Measurements from ENCODE around the gene GAN.

The GAN gene, protein sequence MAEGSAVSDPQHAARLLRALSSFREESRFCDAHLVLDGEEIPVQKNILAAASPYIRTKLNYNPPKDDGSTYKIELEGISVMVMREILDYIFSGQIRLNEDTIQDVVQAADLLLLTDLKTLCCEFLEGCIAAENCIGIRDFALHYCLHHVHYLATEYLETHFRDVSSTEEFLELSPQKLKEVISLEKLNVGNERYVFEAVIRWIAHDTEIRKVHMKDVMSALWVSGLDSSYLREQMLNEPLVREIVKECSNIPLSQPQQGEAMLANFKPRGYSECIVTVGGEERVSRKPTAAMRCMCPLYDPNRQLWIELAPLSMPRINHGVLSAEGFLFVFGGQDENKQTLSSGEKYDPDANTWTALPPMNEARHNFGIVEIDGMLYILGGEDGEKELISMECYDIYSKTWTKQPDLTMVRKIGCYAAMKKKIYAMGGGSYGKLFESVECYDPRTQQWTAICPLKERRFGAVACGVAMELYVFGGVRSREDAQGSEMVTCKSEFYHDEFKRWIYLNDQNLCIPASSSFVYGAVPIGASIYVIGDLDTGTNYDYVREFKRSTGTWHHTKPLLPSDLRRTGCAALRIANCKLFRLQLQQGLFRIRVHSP

DNA sequence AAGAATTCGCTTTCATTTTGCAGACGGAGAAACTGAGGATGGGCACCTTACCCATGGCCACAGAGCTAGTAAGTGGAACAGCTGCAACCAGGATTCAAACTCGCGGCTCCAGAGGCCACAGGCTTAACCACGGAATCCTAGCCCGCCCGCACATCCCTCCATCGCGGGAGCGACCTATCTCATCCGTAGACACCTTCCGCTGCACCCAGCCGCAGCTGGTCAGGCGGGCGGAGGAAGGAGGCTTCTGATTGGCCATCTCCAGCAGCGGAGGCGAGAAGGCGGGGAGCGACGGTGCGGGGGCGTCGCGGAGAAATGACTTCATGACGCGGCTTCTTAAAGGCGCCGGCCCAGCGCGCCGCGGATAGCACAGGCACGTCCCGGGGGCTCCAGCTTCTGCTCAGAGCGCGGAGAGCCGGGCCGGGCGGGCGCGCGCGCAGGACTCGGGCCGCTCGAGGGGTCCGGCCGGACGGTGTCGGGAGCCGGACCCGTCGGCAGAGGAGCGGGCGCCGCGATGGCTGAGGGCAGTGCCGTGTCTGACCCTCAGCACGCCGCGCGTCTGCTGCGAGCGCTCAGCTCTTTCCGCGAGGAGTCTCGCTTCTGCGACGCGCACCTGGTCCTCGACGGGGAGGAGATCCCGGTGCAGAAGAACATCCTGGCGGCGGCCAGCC lies at the start of gene GAN:
TSS of gene GAN (plus strand) at position 360 of the 668 bp plus-strand sequence. CDS start at position 512, 152 bp downstream.
- peak; percentile 83 for DNase-seq

DNA sequence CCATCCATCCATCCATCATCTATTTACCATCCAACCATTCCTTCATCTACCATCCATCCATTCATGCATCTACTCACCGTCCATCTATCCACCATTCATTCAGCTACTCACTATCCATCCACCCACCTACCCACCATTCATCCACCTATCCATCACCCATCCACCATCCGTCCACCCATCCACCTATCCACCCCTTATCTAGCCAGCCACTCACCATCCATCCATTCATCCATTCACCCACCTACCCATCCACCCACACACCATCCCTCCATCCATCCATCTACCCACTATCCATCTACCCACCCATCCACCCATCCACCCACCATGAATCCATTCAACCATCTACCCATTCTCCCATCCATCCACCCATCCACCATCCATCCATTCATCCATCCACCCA lies 49.7 kb upstream of the GAN start:
- DNase-seq: no peak

DNA sequence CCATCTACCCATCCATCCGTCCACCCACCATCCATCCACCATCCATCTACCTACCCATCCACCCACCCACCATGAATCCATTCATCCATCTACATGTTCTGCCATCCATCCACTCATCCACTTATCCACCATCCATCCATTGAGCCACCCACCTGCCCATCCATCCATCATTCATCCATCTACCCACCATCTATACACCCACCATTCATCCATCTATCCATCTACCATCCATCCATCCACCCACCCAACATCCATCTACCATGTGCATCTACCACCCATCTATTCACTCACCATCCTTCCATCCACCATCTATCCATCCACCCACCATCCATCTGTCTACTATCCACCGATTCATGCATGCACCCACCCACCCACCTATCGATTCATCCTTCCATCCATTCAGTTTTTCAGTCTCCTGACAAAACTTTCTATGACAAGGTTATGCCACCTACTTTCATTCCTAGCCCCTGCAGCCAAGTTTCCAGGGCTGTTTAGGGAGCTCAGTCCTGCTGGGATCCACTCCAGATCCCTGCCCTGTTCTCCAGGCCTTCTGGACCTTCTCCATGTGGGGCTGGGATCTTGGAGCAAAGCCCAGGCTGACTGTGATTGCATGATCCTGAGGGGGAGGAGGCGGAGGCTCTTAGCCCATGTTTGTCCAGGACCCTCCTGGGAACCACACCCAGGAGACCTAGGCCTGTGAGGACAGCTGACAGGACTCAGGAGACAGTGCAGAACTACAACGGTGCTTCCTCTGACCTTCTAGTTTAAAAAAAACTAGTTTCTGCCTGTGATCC lies 48.9 kb upstream of the GAN start:
- DNase-seq: no peak

DNA sequence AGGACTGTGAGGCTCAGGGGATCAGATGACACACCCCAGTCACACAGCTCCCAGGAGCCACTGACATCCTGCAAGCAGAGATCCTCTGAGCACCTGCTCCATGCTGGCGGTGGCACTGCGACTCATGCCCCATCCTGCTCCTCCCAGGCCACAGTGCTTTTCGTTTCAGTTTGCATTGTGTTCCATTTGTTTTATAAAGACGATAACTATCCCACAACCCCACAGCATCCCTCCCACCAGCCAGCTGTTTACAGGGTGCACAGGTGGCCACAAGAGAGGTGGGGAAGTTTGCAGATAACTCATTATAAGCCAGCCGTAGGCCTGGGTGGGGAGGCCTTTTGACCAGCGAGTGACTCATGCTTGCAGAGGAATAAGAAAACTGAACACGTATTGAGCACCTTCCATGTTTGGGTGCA lies 48.1 kb upstream of the GAN start:
- no peak for DNase-seq

DNA sequence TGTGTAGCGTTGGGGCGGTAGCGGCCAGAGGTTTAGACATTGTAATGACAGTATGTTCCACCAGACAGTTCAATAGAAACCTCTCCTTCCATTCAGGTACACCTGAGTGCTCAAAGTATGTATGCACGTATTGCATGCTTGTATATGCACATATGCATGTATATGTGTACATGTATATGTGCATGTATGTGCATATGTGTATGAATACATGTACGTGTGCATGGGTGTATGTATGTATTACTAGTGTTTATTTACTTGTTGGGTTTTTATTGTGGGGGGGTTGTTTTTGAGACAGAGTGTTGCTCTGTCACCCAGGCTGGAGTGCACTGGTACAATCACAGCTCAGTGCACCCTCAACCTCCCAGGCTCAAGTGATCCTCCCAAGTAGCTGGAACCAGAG lies 46.3 kb upstream of the GAN start:
- DNase-seq: no peak

DNA sequence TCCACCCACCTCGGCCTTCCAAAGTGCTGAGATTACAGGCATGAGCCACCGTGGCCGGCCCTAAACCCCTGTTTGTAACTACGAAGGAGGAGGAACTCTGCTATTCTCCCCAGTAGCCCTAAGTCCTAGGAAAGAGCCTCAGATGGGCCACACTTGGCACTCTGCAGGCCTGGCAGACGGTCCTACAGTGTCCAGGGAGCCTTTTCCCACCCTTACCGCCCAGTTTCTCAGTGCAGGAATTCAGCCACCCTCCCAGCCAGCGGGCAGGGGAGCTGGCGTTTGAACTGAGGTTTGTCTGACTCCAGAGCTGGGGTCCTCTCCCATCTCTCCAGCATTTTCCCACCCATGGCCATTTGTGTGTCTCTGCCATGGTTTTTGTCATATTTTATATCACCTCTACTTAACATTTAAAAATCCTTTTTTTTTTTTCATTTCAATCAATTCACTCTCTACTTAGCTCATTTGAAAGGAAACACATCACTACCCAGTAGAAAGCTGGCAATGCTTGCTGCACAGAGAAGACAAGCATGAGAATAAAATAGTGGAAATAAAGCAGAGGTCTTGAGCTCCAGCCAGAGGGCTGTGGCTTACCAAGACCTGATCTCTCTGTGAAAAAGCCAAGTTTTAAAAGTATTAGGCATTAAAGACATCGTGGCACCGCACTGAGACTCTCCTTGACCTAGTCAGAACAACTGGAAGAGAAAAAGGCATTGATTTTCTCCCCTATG lies 41.4 kb upstream of the GAN start:
- DNase-seq: no peak

DNA sequence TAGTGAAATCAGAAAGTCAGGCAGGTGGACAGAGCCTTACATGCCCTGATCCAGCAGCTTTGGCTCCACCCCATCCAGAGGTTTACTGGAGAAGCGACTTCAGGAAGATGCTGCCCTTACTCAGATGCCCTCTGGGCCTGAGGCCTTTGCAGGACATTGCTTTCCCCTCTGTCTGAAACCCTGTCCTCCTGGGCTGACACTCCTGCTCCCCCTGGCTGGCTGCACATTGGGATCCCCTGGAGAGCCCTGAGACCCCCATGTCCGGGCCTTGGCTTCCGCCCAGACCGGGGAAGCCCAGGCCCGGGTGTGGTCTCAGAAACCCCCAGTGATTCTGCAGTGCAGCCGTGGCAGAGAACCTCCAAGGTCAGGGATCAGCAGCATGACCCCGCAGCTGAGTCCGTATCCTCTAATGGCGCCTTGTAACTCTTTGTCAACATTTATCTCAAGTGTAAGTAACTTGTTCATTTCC lies 39.7 kb upstream of the GAN start:
- no peak for DNase-seq

DNA sequence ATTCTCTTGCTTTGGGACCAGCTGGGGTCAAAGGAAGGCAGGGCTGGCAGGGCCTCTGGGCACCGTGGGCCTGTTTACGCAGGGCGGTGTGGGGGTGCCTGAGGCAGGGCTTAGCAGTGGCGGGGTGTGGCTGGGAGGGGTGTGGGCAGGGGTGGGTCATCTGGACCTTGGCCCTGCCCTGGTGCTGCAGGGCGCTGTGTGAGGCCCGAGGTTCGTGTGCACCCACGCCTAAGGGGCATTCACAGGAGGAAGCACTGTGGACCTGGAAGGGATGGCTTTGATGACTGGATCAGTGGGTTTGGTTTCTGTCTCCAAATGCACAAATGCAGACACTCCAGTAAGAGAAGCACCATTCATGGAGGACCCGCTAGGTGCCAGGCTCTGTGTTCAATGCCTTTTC lies 39.0 kb upstream of the GAN start:
- no peak for DNase-seq

DNA sequence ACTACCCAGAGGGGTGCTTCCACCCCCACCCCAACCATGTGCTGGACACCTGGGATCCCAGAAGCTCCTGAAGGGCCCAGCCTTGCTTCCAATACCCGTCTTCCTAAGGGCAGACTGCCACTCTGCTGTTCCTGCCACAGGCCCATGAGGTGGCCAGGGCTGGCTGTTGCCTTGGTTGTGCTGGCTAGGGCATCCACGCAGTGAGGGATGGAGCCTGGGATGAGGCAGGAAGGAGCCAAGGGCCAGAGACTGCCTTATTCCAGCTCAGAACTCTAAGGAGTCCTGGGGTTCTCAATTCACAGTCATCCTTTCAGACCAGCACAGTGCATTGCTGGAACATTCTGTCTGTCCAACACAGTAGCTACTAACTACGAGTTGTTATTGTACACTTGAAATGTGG lies 38.4 kb upstream of the GAN start:
- no peak for DNase-seq

DNA sequence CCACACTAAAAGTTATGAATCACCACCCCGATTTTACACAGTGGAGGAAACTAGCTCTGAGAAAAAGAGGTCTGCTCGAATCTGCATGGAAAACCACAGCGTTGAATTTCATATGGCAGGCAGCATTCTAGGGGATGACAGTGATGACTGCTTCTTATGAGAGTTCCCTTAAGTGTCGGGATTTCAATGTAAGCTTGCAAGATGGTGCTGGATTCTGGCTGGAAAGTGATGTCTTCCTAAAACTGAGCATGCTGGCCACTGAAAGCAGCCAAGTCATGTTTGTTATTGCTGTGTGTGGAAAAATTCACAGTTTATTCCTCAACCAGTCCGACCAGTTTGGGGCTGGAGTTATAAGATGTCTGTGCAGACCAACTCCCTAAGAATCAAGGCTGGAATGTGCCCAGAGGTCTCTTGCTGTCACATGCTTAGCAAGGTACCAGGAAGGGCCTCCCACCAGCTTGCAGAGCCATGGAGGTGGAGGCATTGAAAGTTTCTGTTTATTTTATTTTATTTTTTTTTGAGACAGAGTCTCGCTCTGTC lies 37.2 kb upstream of the GAN start:
- no peak for DNase-seq

DNA sequence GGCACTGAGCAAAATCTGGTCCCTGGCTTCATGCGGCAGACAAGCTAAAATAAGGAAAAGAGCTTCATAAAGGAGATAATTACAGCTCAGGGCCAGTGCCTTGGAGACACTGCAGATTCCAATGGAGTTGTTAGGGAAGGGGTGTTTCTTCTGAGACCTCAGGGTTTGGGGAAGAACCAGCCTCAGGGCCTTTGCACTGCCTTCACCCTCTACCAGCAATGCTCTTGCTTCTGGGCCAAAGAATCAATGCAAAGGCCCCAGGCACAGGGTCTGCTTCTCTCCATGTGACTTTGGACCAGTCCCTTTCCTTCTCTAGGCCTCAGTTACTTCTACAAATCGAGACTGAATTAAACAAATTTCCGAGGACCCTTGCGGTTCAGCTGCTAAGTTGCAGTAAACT lies 36.2 kb upstream of the GAN start:
- DNase-seq: no peak

DNA sequence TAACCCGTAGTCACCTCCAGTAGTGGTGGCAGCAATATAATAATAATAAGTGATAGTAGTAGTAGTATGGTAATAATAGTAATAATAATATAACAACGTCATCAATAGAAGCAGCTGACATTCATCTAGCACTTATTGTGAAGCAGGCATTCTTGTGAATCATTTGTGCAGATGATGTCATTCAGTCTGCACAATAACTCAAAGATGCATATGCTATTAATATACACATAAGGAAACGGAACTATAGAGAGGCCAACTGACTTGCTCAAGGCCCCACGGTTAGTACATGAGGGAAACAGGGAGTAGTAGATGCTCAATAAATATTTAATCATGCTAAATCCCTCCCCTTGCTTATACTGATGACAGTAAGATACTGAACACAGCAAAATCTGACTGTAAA lies 35.4 kb upstream of the GAN start:
- DNase-seq: no peak

DNA sequence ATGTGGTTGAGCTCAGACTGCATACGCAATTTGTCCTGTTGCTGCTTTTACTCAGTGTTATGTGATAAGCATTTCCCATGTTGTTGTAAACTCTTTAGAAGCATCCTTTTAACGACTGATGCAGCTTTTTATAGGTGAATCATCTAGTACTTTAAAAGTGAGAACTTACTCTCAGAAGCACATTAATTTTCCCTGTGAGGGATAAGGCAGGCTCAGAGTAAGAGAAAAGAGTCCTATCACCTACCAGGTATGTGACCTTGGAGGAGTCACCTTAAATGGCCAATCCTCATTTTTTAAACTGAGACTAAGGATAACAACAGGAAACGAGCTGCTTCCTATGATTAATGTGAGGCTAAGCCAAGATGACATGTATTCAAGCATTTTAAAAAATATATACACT lies 34.4 kb upstream of the GAN start:
- DNase-seq: no peak

DNA sequence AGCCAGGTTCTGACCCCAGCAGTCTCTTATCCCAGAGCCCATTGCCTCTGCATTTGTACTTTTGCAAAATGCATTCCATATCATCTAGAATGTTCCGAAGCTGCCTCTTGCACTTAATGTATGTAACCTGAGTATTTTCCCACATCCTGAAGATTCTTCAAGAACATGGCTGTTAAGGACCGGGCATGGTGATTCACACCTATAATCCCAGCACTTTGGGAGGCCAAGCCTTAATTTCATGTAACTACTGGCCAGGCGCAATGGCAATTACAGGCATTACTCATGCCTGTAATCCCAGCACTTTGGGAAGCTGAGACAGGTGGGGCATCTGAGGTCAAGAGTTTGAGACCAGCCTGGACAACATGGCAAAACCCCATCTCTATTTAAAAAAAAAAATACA lies 31.7 kb upstream of the GAN start:
- no peak for DNase-seq

DNA sequence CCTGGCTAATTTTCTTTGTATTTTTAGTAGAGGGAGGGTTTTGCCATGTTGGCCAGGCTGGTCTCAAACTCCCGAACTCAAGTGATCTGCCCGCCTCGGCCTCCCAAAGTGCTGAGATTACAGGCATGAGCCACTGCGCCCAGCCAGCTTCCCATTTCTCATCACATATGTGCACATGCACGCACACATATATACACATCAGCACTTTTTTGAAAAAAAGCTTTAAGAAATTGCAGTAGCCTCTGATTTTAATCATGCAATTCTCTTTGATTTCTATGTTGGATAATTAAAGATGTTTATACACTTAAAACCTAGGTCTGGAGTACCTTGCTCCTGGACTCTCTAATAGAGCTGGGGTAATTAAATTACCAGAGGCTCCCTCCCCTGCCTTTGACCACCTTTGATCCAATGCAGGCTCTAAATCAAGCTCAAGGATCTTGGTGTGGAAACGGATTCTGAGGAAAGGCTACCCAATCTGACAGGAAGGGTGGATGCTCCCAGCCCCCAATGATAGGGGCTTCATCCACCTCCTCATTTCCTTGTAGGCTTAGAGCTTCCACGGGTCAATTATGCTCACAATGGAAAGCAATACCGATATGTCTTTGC lies 29.7 kb upstream of the GAN start:
- DNase-seq: no peak

DNA sequence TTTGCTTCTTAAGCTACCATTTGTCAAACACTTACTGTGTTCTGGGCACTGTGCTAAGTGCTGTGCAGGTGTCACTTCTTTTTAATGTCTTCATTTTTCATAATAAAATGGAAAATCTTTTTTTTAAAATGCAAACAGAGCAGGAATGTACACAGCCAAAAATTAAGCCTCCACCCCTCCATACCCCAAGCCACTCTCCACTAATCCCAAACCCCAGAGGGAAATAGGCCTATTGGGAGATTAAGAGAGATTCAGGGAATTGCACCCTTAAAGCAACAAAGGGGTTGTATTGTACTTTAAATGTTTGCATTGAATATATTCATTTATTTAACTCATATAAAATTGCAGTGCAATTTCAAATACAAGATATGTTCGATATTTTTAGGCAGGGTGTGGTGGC lies 28.6 kb upstream of the GAN start:
- no peak for DNase-seq

DNA sequence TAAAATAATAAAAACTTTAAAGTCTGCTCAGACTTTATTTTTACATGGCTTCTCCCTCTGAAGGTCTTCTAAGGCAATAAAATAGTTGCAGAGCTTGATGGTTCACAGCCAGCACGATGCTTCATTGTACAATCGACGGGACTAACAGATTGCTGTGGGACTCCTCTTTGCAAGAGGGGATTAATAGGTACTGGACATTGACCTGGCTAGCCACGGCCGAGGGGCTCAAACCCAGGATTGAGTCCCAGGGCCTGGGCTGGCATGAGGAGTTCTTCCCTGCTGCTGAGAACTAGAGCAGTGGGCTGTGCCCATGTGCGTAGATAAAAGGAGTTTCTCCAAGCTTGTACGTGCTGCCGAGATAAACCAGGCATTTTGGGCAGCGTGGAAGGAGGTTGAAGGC lies 23.6 kb upstream of the GAN start:
- no peak for DNase-seq

DNA sequence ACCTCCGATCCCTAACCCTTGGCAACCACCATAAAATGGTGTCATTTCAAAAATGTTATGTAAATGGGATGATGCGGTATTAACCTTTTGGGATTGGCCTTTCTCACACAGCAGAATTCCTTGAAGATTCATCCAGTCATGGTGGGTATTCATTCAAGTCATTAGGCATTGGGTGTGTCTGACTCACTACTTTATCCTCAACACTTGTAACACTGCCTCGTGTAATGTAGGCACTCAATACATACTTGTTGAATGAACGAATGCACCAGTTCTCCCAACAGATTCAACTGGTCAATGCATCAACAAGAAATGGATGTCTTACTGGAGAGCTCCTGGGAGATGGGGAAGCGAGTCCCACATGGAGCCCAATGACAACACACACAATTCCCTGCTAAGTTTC lies 21.8 kb upstream of the GAN start:
- no peak for DNase-seq

DNA sequence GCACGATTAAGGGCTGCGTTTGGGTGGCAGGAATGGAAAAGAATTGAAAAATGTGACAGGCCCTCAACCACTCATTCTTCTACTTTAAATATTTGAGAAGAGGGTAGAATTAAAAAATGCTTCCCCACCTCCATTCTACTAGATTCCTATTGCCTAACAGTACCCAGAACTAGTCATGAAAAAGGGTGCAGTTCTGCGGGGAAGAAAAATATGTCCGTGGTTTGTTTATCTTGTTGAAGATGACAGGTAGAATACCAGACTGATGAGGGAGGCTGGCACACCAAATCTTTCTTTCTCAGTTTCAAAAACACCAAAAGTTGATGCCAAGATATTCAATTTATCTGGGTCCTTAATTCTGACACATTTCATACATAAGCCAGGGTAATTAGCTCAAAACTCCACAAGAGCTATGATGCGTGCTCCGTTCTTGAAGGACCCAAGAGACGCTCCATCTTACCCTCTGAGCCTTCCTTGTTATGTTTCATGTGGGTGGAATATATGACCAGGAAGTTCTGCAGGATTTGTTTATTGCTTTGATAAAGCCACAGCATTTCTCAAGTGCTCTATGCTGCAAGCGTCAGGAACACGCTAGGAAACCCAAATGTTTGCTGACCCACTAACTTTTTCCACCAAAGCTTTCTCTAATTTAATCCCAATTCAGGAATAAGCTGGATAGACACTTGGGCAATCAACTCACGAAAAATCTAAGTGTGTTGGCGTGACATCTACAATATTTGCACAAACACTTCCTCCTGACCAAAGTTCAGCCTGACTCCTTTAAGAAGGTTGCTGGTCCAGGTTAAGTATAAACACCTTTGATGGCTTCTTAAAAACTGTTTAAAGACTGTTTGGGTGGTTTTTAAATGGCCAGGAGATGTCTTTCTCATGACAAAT lies 20.6 kb upstream of the GAN start:
- no peak for DNase-seq

DNA sequence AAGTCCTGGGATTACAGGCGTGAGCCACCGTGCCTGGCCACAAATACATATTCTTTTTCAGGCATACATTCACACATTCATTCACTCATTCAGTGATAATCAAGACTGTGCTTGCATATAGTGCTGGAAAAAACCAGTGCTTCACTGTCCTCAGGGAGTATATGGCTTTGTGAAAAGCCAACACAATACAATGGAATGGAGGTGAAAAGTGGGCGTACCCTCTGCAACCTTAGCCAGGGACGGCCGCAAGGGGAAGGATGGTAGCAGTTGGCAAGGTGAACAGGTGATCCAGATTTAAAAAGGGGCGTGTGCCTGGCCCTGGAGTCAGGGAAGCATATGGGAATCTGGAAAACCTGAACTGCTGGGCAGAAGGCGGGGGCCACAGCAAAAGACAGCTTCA lies 18.1 kb upstream of the GAN start:
- no peak for DNase-seq

DNA sequence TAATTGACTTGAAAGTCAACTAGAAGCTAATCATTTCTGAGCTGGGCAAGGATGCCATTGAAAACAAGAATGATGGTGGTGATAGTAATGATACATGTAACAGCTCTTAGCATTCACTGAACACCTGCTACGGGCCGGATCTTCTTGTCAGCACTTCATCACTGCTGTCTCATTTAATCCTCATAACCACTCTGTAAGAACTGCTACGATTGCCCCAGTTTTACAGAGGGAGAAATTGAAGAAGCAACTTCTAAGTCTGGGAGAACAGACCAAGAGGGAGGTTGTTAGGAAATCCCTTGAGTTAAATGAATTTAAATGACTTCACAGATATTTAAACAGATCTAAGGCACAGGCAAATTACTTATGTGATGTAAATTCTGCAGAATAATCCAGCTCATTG lies 7.0 kb upstream of the GAN start:
- DNase-seq: no peak
